Karpas-422 (cell line): ENCODE results near the gene NCOA3. TPM values are rescaled to one million over a fixed set of nuclear protein-coding genes. Genes with fewer than 3 reads are reported as not detected.

Experiments used
- DNase-seq: peaks from one replicate; pipeline ENCODE4 v3.0.0-alpha.2; 2015
- H2AFZ ChIP-seq: fragments of 200-600 bp; sonication (generic); 2 replicates; pipeline ENCODE4 v1.6.1; 2014; ENCODE audit warnings: antibody characterized with exemption, low read length, mixed read lengths
- H3K27ac ChIP-seq: fragments of 200-600 bp; sonication (generic); 2 replicates; pipeline ENCODE4 v1.5.1; 2014; ENCODE audit warnings: mild to moderate bottlenecking, low read length, moderate library complexity
- H3K27me3 ChIP-seq: fragments of 200-600 bp; sonication (generic); 2 replicates; pipeline ENCODE4 v1.6.1; 2014; ENCODE audit warnings: low read length, mixed read lengths
- H3K36me3 ChIP-seq: fragments of 200-600 bp; sonication (generic); 2 replicates; pipeline ENCODE4 v1.6.1; 2014; ENCODE audit warnings: low read length, mixed read lengths; ENCODE audit not compliant: insufficient read depth
- H3K4me1 ChIP-seq: fragments of 200-600 bp; sonication (generic); 2 replicates; pipeline ENCODE4 v1.6.1; 2014; ENCODE audit warnings: mild to moderate bottlenecking, low read length, mixed read lengths
- H3K4me2 ChIP-seq: fragments of 200-600 bp; sonication (generic); 2 replicates; pipeline ENCODE4 v1.6.1; 2014; ENCODE audit warnings: low read length, low read depth, mild to moderate bottlenecking; ENCODE audit not compliant: poor library complexity, severe bottlenecking
- H3K4me3 ChIP-seq: fragments of 200-600 bp; sonication (generic); 2 replicates; pipeline ENCODE4 v1.5.1; 2014; ENCODE audit warnings: mild to moderate bottlenecking, antibody characterized with exemption, low read length, mixed read lengths
- H3K79me2 ChIP-seq: fragments of 200-600 bp; sonication (generic); 2 replicates; pipeline ENCODE4 v1.6.1; 2014; ENCODE audit warnings: mild to moderate bottlenecking, low read length, mixed read lengths
- H3K9ac ChIP-seq: fragments of 200-600 bp; sonication (generic); 2 replicates; pipeline ENCODE4 v1.6.0; 2014; ENCODE audit warnings: low read length
- H3K9me2 ChIP-seq: fragments of 200-600 bp; sonication (generic), shearing (Covaris generic); replicated peaks from 2 replicates; pipeline ENCODE4 v1.6.0; 2014; ENCODE audit warnings: mild to moderate bottlenecking, low read length, moderate library complexity; ENCODE audit not compliant: insufficient read depth
- H3K9me3 ChIP-seq: fragments of 300-700, 200-600 bp; sonication (generic); 2 replicates; pipeline ENCODE4 v1.6.1; 2014; ENCODE audit warnings: low read length, mixed read lengths
- H4K20me1 ChIP-seq: fragments of 200-600 bp; sonication (generic); 2 replicates; pipeline ENCODE4 v1.6.1; 2014; ENCODE audit warnings: mild to moderate bottlenecking, antibody characterized with exemption, low read length, low read depth; ENCODE audit not compliant: insufficient read depth
- total RNA-seq: library from RNA; depleted of rRNA; stranded (reverse); fragments of >200 nt; shearing (Covaris generic); gene quantifications from 2 replicates; pipeline ENCODE4 v1.2.3, GENCODE V29; 2014; ENCODE audit warnings: low replicate concordance

NCOA3 gene
- total RNA-seq, 1 experiment from 2014 or later: 90.0 TPM

- H3K9ac ChIP-seq: peak overlapping the region; percentile 37
- H3K9me3 ChIP-seq: no peaks in the 10 kb centered on the region
- H3K4me1 ChIP-seq: peaks cover 80% of the 10 kb centered on the region
- H2AFZ ChIP-seq: no peak overlapping the region
- no peaks in the 10 kb centered on the region for H3K9me2 ChIP-seq
- no peaks in the 10 kb centered on the region for H4K20me1 ChIP-seq
- peak overlapping the region; percentile 72 for H3K27ac ChIP-seq
- peak overlapping the region; percentile 62 for H3K4me2 ChIP-seq
- H3K27me3 ChIP-seq: no peaks in the 10 kb centered on the region
- peaks cover 99% of the 10 kb centered on the region for H3K79me2 ChIP-seq
- DNase-seq: peak; percentile 56
- H3K4me3 ChIP-seq: peak overlapping the region; percentile 34; the same call in 1 of the 2 replicates
- H3K36me3 ChIP-seq: no peaks in the 10 kb centered on the region
Observed at GRCh38 chr20:47561180-47561579, 59.5 kb downstream of the NCOA3 start.

GRCh38 chr20:47561603-47562583 is 60.2 kb downstream of the NCOA3 start:
- peak overlapping the region; percentile 62 for H3K4me2 ChIP-seq
- DNase-seq: peak; percentile 77
- 0 out of 2 replicates have a peak overlapping the region, but pooled peaks have one; percentile 37 for H3K9ac ChIP-seq
- H3K4me1 ChIP-seq: peaks cover 73% of the 10 kb centered on the region
- H3K36me3 ChIP-seq: no peaks in the 10 kb centered on the region
- no peaks in the 10 kb centered on the region for H3K9me3 ChIP-seq
- H3K4me3 ChIP-seq: peak overlapping the region; percentile 34; the same call in 1 of the 2 replicates
- no peaks in the 10 kb centered on the region for H3K27me3 ChIP-seq
- H3K9me2 ChIP-seq: no peaks in the 10 kb centered on the region
- peak overlapping the region; percentile 72 for H3K27ac ChIP-seq
- no peak overlapping the region for H2AFZ ChIP-seq
- H4K20me1 ChIP-seq: no peaks in the 10 kb centered on the region
- peaks cover 99% of the 10 kb centered on the region for H3K79me2 ChIP-seq

- no peak overlapping the region for H2AFZ ChIP-seq
- H3K4me2 ChIP-seq: no peak overlapping the region
- H3K9ac ChIP-seq: no peak overlapping the region
- H3K4me1 ChIP-seq: peaks cover 30% of the 10 kb centered on the region
- peaks cover 96% of the 10 kb centered on the region for H3K79me2 ChIP-seq
- H3K36me3 ChIP-seq: peaks cover 7% of the 10 kb centered on the region
- no peaks in the 10 kb centered on the region for H3K27me3 ChIP-seq
- H3K4me3 ChIP-seq: no peak overlapping the region
- no peaks in the 10 kb centered on the region for H3K9me2 ChIP-seq
- DNase-seq: no peak
- no peaks in the 10 kb centered on the region; the same call in 1 of the 2 replicates for H3K9me3 ChIP-seq
- no peak overlapping the region for H3K27ac ChIP-seq
- no peaks in the 10 kb centered on the region for H4K20me1 ChIP-seq
Observed at GRCh38 chr20:47566269-47566668, 64.6 kb downstream of the NCOA3 start.

GRCh38 chr20:47568019-47568418 is 66.3 kb downstream of the NCOA3 start:
- H3K36me3 ChIP-seq: peaks cover 10% of the 10 kb centered on the region
- peaks cover 20% of the 10 kb centered on the region for H3K4me1 ChIP-seq
- no peaks in the 10 kb centered on the region for H3K9me2 ChIP-seq
- H3K9ac ChIP-seq: no peak overlapping the region
- H3K4me2 ChIP-seq: no peak overlapping the region
- H3K27ac ChIP-seq: no peak overlapping the region
- H3K9me3 ChIP-seq: no peaks in the 10 kb centered on the region; the same call in 1 of the 2 replicates
- no peak overlapping the region for H3K4me3 ChIP-seq
- no peak overlapping the region for H2AFZ ChIP-seq
- no peak for DNase-seq
- H4K20me1 ChIP-seq: no peaks in the 10 kb centered on the region
- H3K27me3 ChIP-seq: no peaks in the 10 kb centered on the region
- H3K79me2 ChIP-seq: peaks cover 96% of the 10 kb centered on the region

- Histone ChIP-seq H3K27ac (no peak overlapping the region), H3K9me2 (no peaks in the 10 kb centered on the region), H3K27me3 (no peaks in the 10 kb centered on the region), H4K20me1 (no peaks in the 10 kb centered on the region), H3K4me2 (no peak overlapping the region), H3K4me1 (peaks cover 24% of the 10 kb centered on the region), H3K9ac (no peak overlapping the region), H3K79me2 (peaks cover 96% of the 10 kb centered on the region), H3K9me3 (no peaks in the 10 kb centered on the region; the same call in 1 of the 2 replicates), H3K36me3 (peaks cover 10% of the 10 kb centered on the region), H3K4me3 (no peak overlapping the region), H2AFZ (no peak overlapping the region)
- DNase-seq: no peak
Observed at GRCh38 chr20:47568837-47569410, 67.2 kb downstream of the NCOA3 start.

GRCh38 chr20:47571426-47571825 is 69.7 kb downstream of the NCOA3 start:
- Histone ChIP-seq H3K9ac (no peak overlapping the region), H4K20me1 (no peaks in the 10 kb centered on the region), H3K4me2 (no peak overlapping the region), H3K36me3 (peaks cover 14% of the 10 kb centered on the region), H3K79me2 (peaks cover 95% of the 10 kb centered on the region), H3K27me3 (no peaks in the 10 kb centered on the region), H3K9me3 (no peaks in the 10 kb centered on the region; the same call in 1 of the 2 replicates), H3K4me3 (no peak overlapping the region), H3K27ac (peak overlapping the region; percentile 61), H3K9me2 (no peaks in the 10 kb centered on the region), H2AFZ (no peak overlapping the region), H3K4me1 (peaks cover 41% of the 10 kb centered on the region)
- DNase-seq: no peak

- H3K4me1 ChIP-seq: peaks cover 49% of the 10 kb centered on the region
- no peak overlapping the region for H3K9ac ChIP-seq
- peak overlapping the region; percentile 61 for H3K27ac ChIP-seq
- H3K79me2 ChIP-seq: peaks cover 95% of the 10 kb centered on the region
- H3K9me3 ChIP-seq: no peaks in the 10 kb centered on the region; the same call in 1 of the 2 replicates
- H3K36me3 ChIP-seq: peaks cover 14% of the 10 kb centered on the region
- H3K4me2 ChIP-seq: no peak overlapping the region
- no peaks in the 10 kb centered on the region for H3K9me2 ChIP-seq
- H3K4me3 ChIP-seq: no peak overlapping the region
- no peaks in the 10 kb centered on the region for H3K27me3 ChIP-seq
- H2AFZ ChIP-seq: no peak overlapping the region
- H4K20me1 ChIP-seq: no peaks in the 10 kb centered on the region
- no peak for DNase-seq
Observed at GRCh38 chr20:47572105-47572729, 70.5 kb downstream of the NCOA3 start.

- H3K9me2 ChIP-seq: no peaks in the 10 kb centered on the region
- H3K9ac ChIP-seq: peak overlapping the region; percentile 24; the same call in 1 of the 2 replicates
- H3K27me3 ChIP-seq: no peaks in the 10 kb centered on the region
- H4K20me1 ChIP-seq: no peaks in the 10 kb centered on the region
- H3K4me2 ChIP-seq: peak overlapping the region; percentile 69
- no peaks in the 10 kb centered on the region; the same call in 1 of the 2 replicates for H3K9me3 ChIP-seq
- DNase-seq: no peak
- no peak overlapping the region for H2AFZ ChIP-seq
- peaks cover 14% of the 10 kb centered on the region for H3K36me3 ChIP-seq
- H3K79me2 ChIP-seq: peaks cover 94% of the 10 kb centered on the region
- H3K4me3 ChIP-seq: no peak overlapping the region
- peaks cover 56% of the 10 kb centered on the region for H3K4me1 ChIP-seq
- H3K27ac ChIP-seq: peak overlapping the region; percentile 95
Observed at GRCh38 chr20:47573559-47573958, 71.9 kb downstream of the NCOA3 start.
